HCT116 (cell line): ENCODE results near the gene VEGFD. TPM values are rescaled to one million over a fixed set of nuclear protein-coding genes. Genes with fewer than 3 reads are reported as not detected.

Experiments
- ATAC-seq: fragments of 200-7000 bp; cut with Tn5 transposase; 2 replicates; pipeline ENCODE4 v1.9.1; 2020; ENCODE audit warnings: mild to moderate bottlenecking, moderate library complexity
- BruUV-seq: library from RNA; stranded (reverse); fragments of 400-500 nt; replicated peaks from 2 replicates; lab custom pipeline; 2021; lab: Mats Ljungman, UMichigan
- CTCF ChIA-PET: fragments of 300-600 bp; sonication (Branson Sonifier 250); formaldehyde crosslinking; loops from one replicate; lab custom pipeline; 2021; ENCODE audit warnings: antibody characterized with exemption; lab: Charles Lee
- POLR2A ChIA-PET: fragments of 300-600, 350-600 bp; sonication (Branson Sonifier 250); formaldehyde crosslinking; loops from one replicate; lab custom pipeline; 2021; ENCODE audit warnings: antibody characterized with exemption; lab: Charles Lee
- RAD21 ChIA-PET, 2 experiments: fragments of 300-600 bp; sonication (Branson Sonifier 250); formaldehyde crosslinking; loops; one replicate each; lab custom pipeline; 2023; ENCODE audit warnings: low total read pairs in 2 of 2; ENCODE audit not compliant: uncharacterized antibody in 2 of 2, unreplicated experiment in 2 of 2, low non-redundant PET in 1 of 2; lab: Charles Lee
- DNase-seq: peaks from one replicate; pipeline ENCODE4 v3.0.0-alpha.2; 2010; ENCODE audit warnings: low read depth, low spot score
- H2AFZ ChIP-seq: fragments of 200-600 bp; shearing (Covaris generic), sonication (generic); 2 replicates; pipeline ENCODE4 v1.6.1; 2017; ENCODE audit warnings: low read depth, mixed run types, mixed read lengths, antibody characterized with exemption, low read length; ENCODE audit not compliant: poor library complexity, severe bottlenecking
- H3K27ac ChIP-seq: 2 replicates; pipeline ENCODE4 v1.5.1; 2012; ENCODE audit warnings: low read depth, low read length
- H3K27me3 ChIP-seq: fragments of 200-600 bp; sonication (generic); 2 replicates; pipeline ENCODE4 v1.6.1; 2016; ENCODE audit warnings: mixed run types, low read length, mixed read lengths; ENCODE audit not compliant: insufficient read depth
- H3K36me3 ChIP-seq, 2 experiments: fragments of 200-500 bp in 1 of 2; fragments of 200-600 bp in 1 of 2; sonication (Bioruptor generic) in 1 of 2; sonication (generic) in 1 of 2; 2 replicates each; pipeline versions ENCODE4 v1.5.1 to v1.6.1; 2014 to 2016; ENCODE audit warnings: low read length in 2 of 2, inconsistent platforms in 1 of 2, mixed read lengths in 1 of 2, mixed run types in 1 of 2; ENCODE audit not compliant: insufficient read depth in 2 of 2, control insufficient read depth in 1 of 2
- H3K4me1 ChIP-seq, 2 experiments: fragments of 200-600 bp in 1 of 2; sonication (generic) in 1 of 2; 2 replicates each; pipeline versions ENCODE4 v1.5.1 to v1.6.1; 2012 to 2017; ENCODE audit warnings: low read length in 2 of 2, inconsistent platforms in 1 of 2, mild to moderate bottlenecking in 1 of 2, mixed read lengths in 1 of 2, mixed run types in 1 of 2, moderate library complexity in 1 of 2; ENCODE audit not compliant: insufficient read depth in 2 of 2, control insufficient read depth in 1 of 2
- H3K4me2 ChIP-seq: fragments of 200-600 bp; sonication (generic); 2 replicates; pipeline ENCODE4 v1.6.1; 2017; ENCODE audit warnings: mixed run types, low read length, mixed read lengths
- H3K4me3 ChIP-seq, 2 experiments: fragments of 200-600 bp in 1 of 2; sonication (generic) in 1 of 2; replicated peaks in 1 of 2; 2 replicates each; pipeline ENCODE4 v1.5.1; 2011 to 2016; ENCODE audit warnings: low read length in 2 of 2, control low read depth in 1 of 2, low read depth in 1 of 2, mild to moderate bottlenecking in 1 of 2, mixed read lengths in 1 of 2, mixed run types in 1 of 2
- H3K79me2 ChIP-seq: fragments of 200-600 bp; sonication (generic); 2 replicates; pipeline ENCODE4 v1.6.1; 2017; ENCODE audit warnings: mild to moderate bottlenecking, mixed run types, low read length, moderate library complexity, mixed read lengths; ENCODE audit not compliant: insufficient read depth
- H3K9ac ChIP-seq: fragments of 200-600 bp; sonication (generic); 2 replicates; pipeline ENCODE4 v1.6.1; 2016; ENCODE audit warnings: low read length, mixed read lengths
- H3K9me2 ChIP-seq: fragments of 200-600 bp; sonication (generic), shearing (Covaris generic); 2 replicates; pipeline ENCODE4 v1.6.1; 2017; ENCODE audit warnings: mixed run types, mild to moderate bottlenecking, moderate library complexity; ENCODE audit not compliant: insufficient read depth
- H3K9me3 ChIP-seq, 2 experiments: fragments of 200-500 bp in 1 of 2; fragments of 200-600 bp in 1 of 2; sonication (Bioruptor generic) in 1 of 2; sonication (generic) in 1 of 2; 2 replicates each; pipeline ENCODE4 v1.6.1; 2014 to 2017; ENCODE audit warnings: low read length in 2 of 2, mixed read lengths in 2 of 2, inconsistent platforms in 1 of 2, low read depth in 1 of 2, mild to moderate bottlenecking in 1 of 2, mixed run types in 1 of 2, moderate library complexity in 1 of 2; ENCODE audit not compliant: control insufficient read depth in 1 of 2, insufficient read depth in 1 of 2
- H4K20me1 ChIP-seq: fragments of 200-600 bp; sonication (generic), shearing (Covaris generic); 2 replicates; pipeline ENCODE4 v1.6.1; 2017; ENCODE audit warnings: mixed run types, mild to moderate bottlenecking, moderate library complexity; ENCODE audit not compliant: insufficient read depth
- CBX3 ChIP-seq: IDR thresholded peaks from 2 replicates; pipeline ENCODE4 v1.6.1; 2012; ENCODE audit warnings: low read depth
- CEBPB ChIP-seq: IDR thresholded peaks from 2 replicates; pipeline ENCODE4 v1.6.1; 2012; ENCODE audit warnings: low read depth
- CTCF ChIP-seq, 3 experiments: fragments of 200-600 bp in 1 of 3; sonication (generic) in 1 of 3; IDR thresholded peaks in 2 of 3; conservative IDR thresholded peaks in 1 of 3; 2 replicates each; pipeline ENCODE4 v1.5.1; 2012 to 2017; ENCODE audit warnings: low read depth in 2 of 3, low read length in 2 of 3, antibody characterized with exemption in 1 of 3, borderline replicate concordance in 1 of 3, control low read depth in 1 of 3, mild to moderate bottlenecking in 1 of 3, mixed read lengths in 1 of 3, mixed run types in 1 of 3, moderate library complexity in 1 of 3; ENCODE audit not compliant: insufficient read depth in 1 of 3
- EGR1 ChIP-seq: IDR thresholded peaks from 2 replicates; pipeline ENCODE4 v1.6.1; 2012; ENCODE audit warnings: low read depth
- ELF1 ChIP-seq: IDR thresholded peaks from 2 replicates; pipeline ENCODE4 v1.6.1; 2012; ENCODE audit warnings: low read depth, borderline replicate concordance
- EZH2 ChIP-seq: fragments of 200-600 bp; sonication (generic); IDR thresholded peaks from 2 replicates; pipeline ENCODE4 v1.6.1; 2017; ENCODE audit warnings: antibody characterized with exemption, mixed run types
- EZH2phosphoT487 ChIP-seq: fragments of 200-600 bp; IDR thresholded peaks from 2 replicates; pipeline ENCODE4 v1.6.1; 2018; ENCODE audit warnings: antibody characterized with exemption, borderline replicate concordance
- FOSL1 ChIP-seq: IDR thresholded peaks from 2 replicates; pipeline ENCODE4 v1.6.1; 2012; ENCODE audit warnings: low read depth
- JUND ChIP-seq: IDR thresholded peaks from 2 replicates; pipeline ENCODE4 v1.6.1; 2012
- POLR2A ChIP-seq: IDR thresholded peaks from 2 replicates; pipeline ENCODE4 v1.7.0; 2011; ENCODE audit warnings: borderline replicate concordance; ENCODE audit not compliant: insufficient read depth, insufficient read length; ENCODE audit errors: extremely low read depth
- POLR2AphosphoS5 ChIP-seq: IDR thresholded peaks from 2 replicates; pipeline ENCODE4 v1.6.1; 2011; ENCODE audit warnings: mild to moderate bottlenecking, low read depth, low read length, moderate library complexity
- REST ChIP-seq: IDR thresholded peaks from 2 replicates; pipeline ENCODE4 v1.6.1; 2012; ENCODE audit warnings: low read depth
- SIN3A ChIP-seq: IDR thresholded peaks from 2 replicates; pipeline ENCODE4 v1.6.1; 2012; ENCODE audit warnings: low read depth
- SRF ChIP-seq: IDR thresholded peaks from 2 replicates; pipeline ENCODE4 v1.6.1; 2012; ENCODE audit warnings: low read depth
- YY1 ChIP-seq: IDR thresholded peaks from 2 replicates; pipeline ENCODE4 v1.6.1; 2011; ENCODE audit warnings: low read length, low read depth, moderate library complexity, mild to moderate bottlenecking; ENCODE audit not compliant: insufficient replicate concordance; ENCODE audit errors: extremely low read depth
- ZBTB33 ChIP-seq: IDR thresholded peaks from 2 replicates; pipeline ENCODE4 v1.6.1; 2011; ENCODE audit warnings: mild to moderate bottlenecking, low read length, moderate library complexity; ENCODE audit not compliant: insufficient replicate concordance; ENCODE audit errors: extremely low read depth
- ZFX ChIP-seq: fragments of 450-650 bp; IDR thresholded peaks from 2 replicates; pipeline ENCODE4 v1.6.1; 2017
- ZNF274 ChIP-seq: fragments of 200-500 bp; sonication (Bioruptor generic); IDR thresholded peaks from 2 replicates; pipeline ENCODE4 v1.6.1; 2014; ENCODE audit warnings: mild to moderate bottlenecking, low read depth, low read length, inconsistent platforms
- intact Hi-C: fragments of 100-400 bp; cut with micrococcal nuclease; formaldehyde crosslinking; loops from 2 replicates; pipeline ENCODE4 v1.10.0; 2022
- total RNA-seq: library from RNA; stranded (reverse); gene quantifications from one replicate; pipeline ENCODE4 v1.2.1, GENCODE V29; 2021; ENCODE audit not compliant: unreplicated experiment
- TF ChIP-seq, protein P1 (sequence below): IDR thresholded peaks from 2 replicates; pipeline ENCODE4 v1.6.1; 2012
- TF ChIP-seq, protein P2 (sequence below): IDR thresholded peaks from 2 replicates; pipeline ENCODE4 v1.6.1; 2012

VEGFD gene
- total RNA-seq, 1 experiment from 2014 or later = 0.37 TPM

GRCh38 chrX:15328131-15328530 is 56.1 kb downstream of the VEGFD start:
- Histone ChIP-seq H2AFZ (no peak overlapping the region), H3K9me2 (no peaks in the 10 kb centered on the region), H3K9me3 (no peaks in the 10 kb centered on the region), H3K4me1 (no peaks in the 10 kb centered on the region), H3K27ac (no peak overlapping the region), H3K36me3 (peaks cover 0 to 6% of the 10 kb centered on the region in 2 experiments; a peak in 1 of 4 replicates), H3K9ac (no peak overlapping the region), H3K27me3 (no peaks in the 10 kb centered on the region), H3K79me2 (peaks cover 1% of the 10 kb centered on the region; the same call in 1 of the 2 replicates), H3K4me3 (no peak overlapping the region), H4K20me1 (no peaks in the 10 kb centered on the region), H3K4me2 (no peak overlapping the region)
- TF ChIP-seq ZFX (no peak), JUND (no peak), YY1 (no peak), REST (no peak), SIN3A (no peak), POLR2A (no peak), ELF1 (no peak), ZNF274 (no peak), EZH2 (no peak), EZH2phosphoT487 (no peak), CTCF (IDR thresholded peaks at IDR 0.05 in 2 of 3, conservative IDR thresholded peaks at IDR 0.05 in 1 of 3; ENCODE audit: borderline replicate concordance in 1 of 3, insufficient read depth in 1 of 3, low read depth in 2 of 3, low read length in 2 of 3) (no peak), EGR1 (no peak), CEBPB (no peak), ZBTB33 (no peak), CBX3 (no peak), POLR2AphosphoS5 (no peak), FOSL1 (no peak), SRF (no peak)
- TF ChIP-seq, protein P1, sequence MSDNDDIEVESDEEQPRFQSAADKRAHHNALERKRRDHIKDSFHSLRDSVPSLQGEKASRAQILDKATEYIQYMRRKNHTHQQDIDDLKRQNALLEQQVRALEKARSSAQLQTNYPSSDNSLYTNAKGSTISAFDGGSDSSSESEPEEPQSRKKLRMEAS = no peak
- TF ChIP-seq, protein P2, sequence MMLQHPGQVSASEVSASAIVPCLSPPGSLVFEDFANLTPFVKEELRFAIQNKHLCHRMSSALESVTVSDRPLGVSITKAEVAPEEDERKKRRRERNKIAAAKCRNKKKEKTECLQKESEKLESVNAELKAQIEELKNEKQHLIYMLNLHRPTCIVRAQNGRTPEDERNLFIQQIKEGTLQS = no peak
- DNase-seq = no peak
- ChIA-PET RAD21 (no interaction called here), CTCF (no interaction called here), POLR2A (no interaction called here)
- no TSS peak for BruUV-seq
- ATAC-seq = no peak
- intact Hi-C loops = no loop called here
